ENCODE data around the gene SUMO1. TPM values are rescaled to one million over a fixed set of nuclear protein-coding genes. Genes with fewer than 3 reads are reported as not detected.
"Not testable (repeated sequence)": the region's sequence is repeated elsewhere in the genome, so short reads cannot be mapped to it uniquely, and the experiment has no call there.

SUMO1 gene
- polyA plus RNA-seq, 2 of the 4 experiments (the other 2 are of a cell fraction) = 206 to 316 TPM

DNA sequence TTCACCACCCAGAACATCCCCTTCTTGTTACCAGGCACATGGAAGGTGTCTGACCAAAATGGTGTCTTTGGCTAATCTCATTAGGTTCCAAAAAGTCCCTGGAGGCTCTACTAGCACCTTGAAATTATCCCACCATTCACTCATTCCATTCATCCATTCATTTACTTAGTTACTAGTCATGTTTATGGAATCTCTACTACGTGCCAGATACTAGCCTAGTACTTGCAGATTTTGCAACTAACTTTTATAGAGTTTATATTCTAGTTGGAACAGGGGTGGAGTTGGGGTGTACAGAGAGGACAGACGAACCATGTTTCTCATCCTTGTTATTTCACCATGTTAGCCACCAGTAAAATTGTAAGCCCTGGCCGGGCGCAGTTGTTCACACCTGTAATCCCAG lies 23.1 kb upstream of the SUMO1 start:
- no peak for ATAC-seq
- CTCF ChIA-PET = interaction anchor here (0.7 kb wide), 1 partner anchor 1127 kb away, joined by 3 read pairs; no protein-coding TSS in a partner anchor
- WGBS (ENCODE audit: missing lambda C conversion rate) = 50% methylated on average over 4 of the region's 4 CpGs
- FAIRE-seq = no peak
- peak in 1 of 2 experiments; percentile 32 for DNase-seq (ENCODE audit: low read depth in 1 of 2, low spot score in 1 of 2)
- Histone ChIP-seq H3K4me2 (peak overlapping the region; percentile 29; the same call in 2 of the 3 replicates), H3K4me3 (no peak overlapping the region), H3K4me1 (peaks cover 11% of the 10 kb centered on the region), H3K9me3 (no peaks in the 10 kb centered on the region), H3K27ac (no peak overlapping the region)
- POLR2A ChIA-PET = no interaction called here
- TF ChIP-seq CEBPB (IDR thresholded peaks at IDR 0.05) (peak in 1 of 2 experiments; percentile 15; a peak in 1 of 4 replicates), CHD2 (IDR thresholded peaks at IDR 0.05; ENCODE audit: low read length, partially characterized antibody) (no peak)

DNA sequence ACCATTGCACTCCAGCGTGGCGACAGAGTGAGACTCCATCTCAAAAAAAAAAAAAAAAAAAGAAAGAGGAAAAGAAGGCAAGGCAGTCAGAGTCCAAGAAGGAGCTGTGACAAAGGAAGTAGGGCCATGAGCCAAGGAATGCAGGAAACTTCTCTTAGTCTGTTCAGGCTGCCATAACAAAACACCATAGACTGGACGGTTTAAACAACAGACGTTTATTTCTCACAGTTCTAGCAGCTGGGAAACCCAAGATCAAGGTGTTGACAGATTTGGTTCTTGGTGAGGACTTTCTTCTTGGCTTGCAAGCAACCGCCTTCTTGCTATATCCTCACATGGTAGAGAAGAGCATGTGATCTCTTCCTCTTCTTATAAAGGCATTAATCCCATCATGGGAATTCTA lies 13.1 kb upstream of the SUMO1 start:
- ChIA-PET CTCF (interaction anchor here (0.6 kb wide), 1 partner anchor 1538 kb away, joined by 3 read pairs; no protein-coding TSS in a partner anchor), POLR2A (no interaction called here)
- Histone ChIP-seq H3K4me2 (no peak overlapping the region), H3K4me3 (no peak overlapping the region), H3K4me1 (no peaks in the 10 kb centered on the region), H3K27ac (no peak overlapping the region), H3K9me3 (peaks cover 4% of the 10 kb centered on the region; the same call in 2 of the 3 replicates)
- WGBS (ENCODE audit: missing lambda C conversion rate) = 69% methylated on average over 5 of the region's 5 CpGs
- ATAC-seq = no peak
- TF ChIP-seq PHF8 (IDR thresholded peaks at IDR 0.05; ENCODE audit: borderline replicate concordance, low read depth) (no peak), KDM1A (IDR thresholded peaks at IDR 0.05; ENCODE audit: low read depth) (no peak), TP53 (CRISPR knock-in tag; IDR thresholded peaks at IDR 0.05) (no peak), NR3C1 (IDR thresholded peaks at IDR 0.05) (no peak)
- FAIRE-seq = no peak
- no peak for DNase-seq (ENCODE audit: low read depth in 1 of 2, low spot score in 1 of 2)

DNA sequence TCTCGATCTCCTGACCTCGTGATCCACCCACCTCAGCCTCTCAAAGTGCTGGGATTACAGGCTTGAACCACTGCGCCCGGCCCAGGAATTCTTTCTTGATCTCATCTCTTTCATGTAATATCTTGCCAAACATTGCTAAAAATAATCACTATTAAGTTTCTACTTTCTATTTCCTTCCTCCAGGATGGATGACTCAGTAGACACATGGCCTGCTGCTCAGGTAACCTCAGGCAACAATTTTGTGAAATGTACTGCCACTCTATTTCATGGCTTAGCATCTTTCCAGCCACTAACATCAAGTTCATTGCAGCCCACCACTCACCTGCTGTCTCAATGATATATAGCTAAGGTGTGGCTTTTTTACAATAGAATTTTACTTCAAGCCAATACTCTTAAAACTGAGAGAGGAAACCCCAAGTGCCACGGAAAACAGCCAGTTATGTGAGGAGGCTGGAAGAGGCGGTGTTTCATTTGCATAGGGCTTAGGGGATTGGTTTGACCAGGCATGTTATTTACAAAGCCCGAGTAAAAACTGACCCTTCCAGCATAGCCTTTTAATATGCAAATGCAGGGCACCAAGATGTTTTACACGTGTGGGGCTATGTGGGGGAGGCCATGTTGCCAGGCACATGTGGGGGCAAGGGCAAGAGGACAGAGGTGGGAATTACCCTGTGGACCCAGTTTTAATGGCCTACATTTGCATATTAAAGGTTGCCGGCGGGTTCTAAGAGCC lies 11.3 kb upstream of the SUMO1 start:
- TF ChIP-seq CBX8 (IDR thresholded peaks at IDR 0.05) = no peak
- no peak for TF ChIP-seq CHD2 (IDR thresholded peaks at IDR 0.05; ENCODE audit: low read length, partially characterized antibody)
- no peak for TF ChIP-seq NPAS2 (CRISPR knock-in tag; IDR thresholded peaks at IDR 0.05; ENCODE audit: borderline replicate concordance)
- TF ChIP-seq, protein P1, sequence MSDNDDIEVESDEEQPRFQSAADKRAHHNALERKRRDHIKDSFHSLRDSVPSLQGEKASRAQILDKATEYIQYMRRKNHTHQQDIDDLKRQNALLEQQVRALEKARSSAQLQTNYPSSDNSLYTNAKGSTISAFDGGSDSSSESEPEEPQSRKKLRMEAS (IDR thresholded peaks at IDR 0.05) = no peak
- no peak for TF ChIP-seq NR3C1 (IDR thresholded peaks at IDR 0.05)
- TF ChIP-seq, protein P2, sequence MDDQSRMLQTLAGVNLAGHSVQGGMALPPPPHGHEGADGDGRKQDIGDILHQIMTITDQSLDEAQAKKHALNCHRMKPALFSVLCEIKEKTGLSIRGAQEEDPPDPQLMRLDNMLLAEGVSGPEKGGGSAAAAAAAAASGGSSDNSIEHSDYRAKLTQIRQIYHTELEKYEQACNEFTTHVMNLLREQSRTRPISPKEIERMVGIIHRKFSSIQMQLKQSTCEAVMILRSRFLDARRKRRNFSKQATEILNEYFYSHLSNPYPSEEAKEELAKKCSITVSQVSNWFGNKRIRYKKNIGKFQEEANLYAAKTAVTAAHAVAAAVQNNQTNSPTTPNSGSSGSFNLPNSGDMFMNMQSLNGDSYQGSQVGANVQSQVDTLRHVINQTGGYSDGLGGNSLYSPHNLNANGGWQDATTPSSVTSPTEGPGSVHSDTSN (IDR thresholded peaks at IDR 0.05) = no peak
- TF ChIP-seq TFCP2L1 (CRISPR knock-in tag; IDR thresholded peaks at IDR 0.05) = no peak
- TF ChIP-seq, protein P3, sequence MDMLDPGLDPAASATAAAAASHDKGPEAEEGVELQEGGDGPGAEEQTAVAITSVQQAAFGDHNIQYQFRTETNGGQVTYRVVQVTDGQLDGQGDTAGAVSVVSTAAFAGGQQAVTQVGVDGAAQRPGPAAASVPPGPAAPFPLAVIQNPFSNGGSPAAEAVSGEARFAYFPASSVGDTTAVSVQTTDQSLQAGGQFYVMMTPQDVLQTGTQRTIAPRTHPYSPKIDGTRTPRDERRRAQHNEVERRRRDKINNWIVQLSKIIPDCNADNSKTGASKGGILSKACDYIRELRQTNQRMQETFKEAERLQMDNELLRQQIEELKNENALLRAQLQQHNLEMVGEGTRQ (IDR thresholded peaks at IDR 0.05) = no peak
- TF ChIP-seq HDAC2 (IDR thresholded peaks at IDR 0.05) = no peak
- TF ChIP-seq JUN (IDR thresholded peaks at IDR 0.05) = no peak
- TF ChIP-seq CHD4 (IDR thresholded peaks at IDR 0.05; ENCODE audit: borderline replicate concordance) = no peak
- TF ChIP-seq TP53 (CRISPR knock-in tag; IDR thresholded peaks at IDR 0.05) = no peak
- no peak for TF ChIP-seq MAFK (IDR thresholded peaks at IDR 0.05; ENCODE audit: partially characterized antibody)
- TF ChIP-seq, protein P4, sequence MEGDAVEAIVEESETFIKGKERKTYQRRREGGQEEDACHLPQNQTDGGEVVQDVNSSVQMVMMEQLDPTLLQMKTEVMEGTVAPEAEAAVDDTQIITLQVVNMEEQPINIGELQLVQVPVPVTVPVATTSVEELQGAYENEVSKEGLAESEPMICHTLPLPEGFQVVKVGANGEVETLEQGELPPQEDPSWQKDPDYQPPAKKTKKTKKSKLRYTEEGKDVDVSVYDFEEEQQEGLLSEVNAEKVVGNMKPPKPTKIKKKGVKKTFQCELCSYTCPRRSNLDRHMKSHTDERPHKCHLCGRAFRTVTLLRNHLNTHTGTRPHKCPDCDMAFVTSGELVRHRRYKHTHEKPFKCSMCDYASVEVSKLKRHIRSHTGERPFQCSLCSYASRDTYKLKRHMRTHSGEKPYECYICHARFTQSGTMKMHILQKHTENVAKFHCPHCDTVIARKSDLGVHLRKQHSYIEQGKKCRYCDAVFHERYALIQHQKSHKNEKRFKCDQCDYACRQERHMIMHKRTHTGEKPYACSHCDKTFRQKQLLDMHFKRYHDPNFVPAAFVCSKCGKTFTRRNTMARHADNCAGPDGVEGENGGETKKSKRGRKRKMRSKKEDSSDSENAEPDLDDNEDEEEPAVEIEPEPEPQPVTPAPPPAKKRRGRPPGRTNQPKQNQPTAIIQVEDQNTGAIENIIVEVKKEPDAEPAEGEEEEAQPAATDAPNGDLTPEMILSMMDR (IDR thresholded peaks at IDR 0.05) = no peak
- DNase-seq (ENCODE audit: low read depth in 1 of 2, low spot score in 1 of 2) = no peak
- ATAC-seq = no peak
- Histone ChIP-seq H3K4me2 (no peak overlapping the region), H3K4me1 (no peaks in the 10 kb centered on the region), H3K4me3 (no peak overlapping the region), H3K9me3 (peaks cover 4% of the 10 kb centered on the region; the same call in 2 of the 3 replicates), H3K27ac (no peak overlapping the region)
- FAIRE-seq = no peak
- WGBS (ENCODE audit: missing lambda C conversion rate) = 74% methylated on average over 10 of the region's 10 CpGs
- POLR2A ChIA-PET = no interaction called here
- CTCF ChIA-PET = interaction anchor here (2.1 kb wide), 1 partner anchor 13 kb away, joined by 7 read pairs; no protein-coding TSS in a partner anchor

DNA sequence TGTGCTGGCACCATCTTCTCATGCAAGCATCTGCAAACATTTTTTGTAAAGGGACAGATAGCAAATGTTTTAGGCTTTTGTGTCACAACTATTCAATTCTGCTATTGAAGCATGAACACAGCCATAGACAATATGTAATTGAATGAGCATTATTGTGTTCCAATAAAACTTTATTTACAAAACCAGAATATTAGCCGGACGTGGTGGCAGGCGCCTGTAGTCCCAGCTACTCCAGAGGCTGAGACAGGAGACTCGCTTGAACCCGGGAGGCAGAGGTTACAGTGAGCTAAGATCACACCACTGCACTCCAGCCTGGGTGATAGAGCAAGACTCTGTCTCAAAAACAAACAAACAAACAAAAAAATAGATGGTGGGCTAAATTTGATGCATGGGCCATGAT lies 9.3 kb upstream of the SUMO1 start:
- ATAC-seq; DNase-seq (ENCODE audit: low read depth in 1 of 2, low spot score in 1 of 2); H3K27ac ChIP-seq; FAIRE-seq; H3K4me1 ChIP-seq; POLR2A ChIA-PET; H3K9me3 ChIP-seq; H3K4me2 ChIP-seq; H3K4me3 ChIP-seq: not testable (repeated sequence)
- CTCF ChIA-PET = interaction anchor here (2.1 kb wide), 1 partner anchor 11 kb away, joined by 7 read pairs; no protein-coding TSS in a partner anchor
- 91% methylated on average over 5 of the region's 5 CpGs for WGBS (ENCODE audit: missing lambda C conversion rate)

Measured in A549 (cell line).